D721Med (cell line): ENCODE data around the gene RIMS4.
A peak's percentile ranks its signal among the peaks of the same experiment; 100 is the strongest.

Experiments
- DNase-seq: peaks from one replicate; pipeline ENCODE4 v3.0.0; 2011; ENCODE audit warnings: low spot score; ENCODE audit not compliant: insufficient read length
- FAIRE-seq: peaks from 2 replicates; lab custom pipeline; 2011; peaks lifted over from hg19 to GRCh38; lab: Jason Lieb, UNC
- CTCF ChIP-seq: IDR thresholded peaks from 2 replicates; pipeline ENCODE4 v1.5.1; 2012; ENCODE audit warnings: mild to moderate bottlenecking, control low read depth; ENCODE audit not compliant: insufficient read depth; ENCODE audit errors: missing control alignments

Gene RIMS4

GRCh38 chr20:44743080-44743701 is 67.2 kb downstream of the RIMS4 start:
- DNase-seq (no peak), FAIRE-seq (no peak)
- no peak for TF ChIP-seq CTCF

GRCh38 chr20:44742304-44743079 is 67.9 kb downstream of the RIMS4 start:
- no peak for TF ChIP-seq CTCF
- FAIRE-seq: no peak
- no peak for DNase-seq

DNA sequence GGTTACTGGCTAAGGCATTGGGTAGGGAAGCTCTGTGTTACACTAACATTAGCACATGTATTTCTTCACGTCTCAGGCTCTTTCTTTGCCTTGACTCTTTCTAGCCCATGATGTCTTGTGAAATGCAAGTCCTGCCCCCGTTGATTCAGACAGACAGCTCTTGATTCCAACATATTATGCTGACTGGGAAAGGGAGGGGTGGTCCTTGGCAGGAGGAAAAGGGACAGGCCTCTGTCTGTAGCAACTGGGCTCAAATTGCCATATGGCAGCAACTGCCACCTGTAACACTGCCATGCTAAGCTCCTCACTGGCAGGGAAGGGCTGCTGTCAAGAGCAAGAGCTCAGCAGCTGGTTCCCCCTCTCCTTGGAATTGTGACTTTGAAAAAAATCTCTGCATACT is 70.4 kb downstream of the RIMS4 start:
- no peak for TF ChIP-seq CTCF
- DNase-seq (no peak), FAIRE-seq (no peak)

DNA sequence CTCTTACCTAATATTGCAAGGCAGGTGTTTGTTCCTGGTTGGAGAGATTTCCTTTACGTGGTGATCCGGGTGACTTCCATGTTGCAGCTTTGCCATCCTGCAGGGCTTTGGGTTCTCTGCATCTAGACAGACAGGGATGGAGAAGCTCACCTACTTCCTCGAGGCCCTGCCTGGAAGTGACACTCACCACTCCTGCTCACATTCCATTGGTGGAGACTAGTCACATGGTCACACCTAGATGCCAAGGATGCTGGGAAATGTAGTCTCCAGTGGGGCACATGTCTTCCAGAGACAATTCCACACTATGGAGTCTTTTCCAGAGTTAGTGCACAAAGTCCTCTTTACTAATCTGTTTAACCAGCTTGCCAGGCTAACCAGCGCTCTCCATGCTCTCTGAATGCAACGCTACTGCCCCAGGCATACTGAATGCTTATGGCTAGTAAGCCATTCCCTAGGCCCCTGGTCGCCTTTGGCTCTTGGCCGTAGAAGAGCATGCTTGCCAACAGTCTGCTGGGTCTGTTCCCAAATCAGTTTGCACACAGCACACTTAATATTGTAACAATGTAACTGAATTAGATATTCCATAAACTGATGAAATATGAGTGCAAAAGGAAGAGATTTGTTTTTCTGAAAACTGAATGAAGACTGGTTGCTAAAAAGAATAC is 71.4 kb downstream of the RIMS4 start:
- DNase-seq: peak; percentile 81
- TF ChIP-seq CTCF: no peak
- no peak for FAIRE-seq

- DNase-seq (no peak), FAIRE-seq (no peak)
- TF ChIP-seq CTCF: no peak
These were observed 73.2 kb downstream of the RIMS4 start for GRCh38 chr20:44737116-44737515.

DNA sequence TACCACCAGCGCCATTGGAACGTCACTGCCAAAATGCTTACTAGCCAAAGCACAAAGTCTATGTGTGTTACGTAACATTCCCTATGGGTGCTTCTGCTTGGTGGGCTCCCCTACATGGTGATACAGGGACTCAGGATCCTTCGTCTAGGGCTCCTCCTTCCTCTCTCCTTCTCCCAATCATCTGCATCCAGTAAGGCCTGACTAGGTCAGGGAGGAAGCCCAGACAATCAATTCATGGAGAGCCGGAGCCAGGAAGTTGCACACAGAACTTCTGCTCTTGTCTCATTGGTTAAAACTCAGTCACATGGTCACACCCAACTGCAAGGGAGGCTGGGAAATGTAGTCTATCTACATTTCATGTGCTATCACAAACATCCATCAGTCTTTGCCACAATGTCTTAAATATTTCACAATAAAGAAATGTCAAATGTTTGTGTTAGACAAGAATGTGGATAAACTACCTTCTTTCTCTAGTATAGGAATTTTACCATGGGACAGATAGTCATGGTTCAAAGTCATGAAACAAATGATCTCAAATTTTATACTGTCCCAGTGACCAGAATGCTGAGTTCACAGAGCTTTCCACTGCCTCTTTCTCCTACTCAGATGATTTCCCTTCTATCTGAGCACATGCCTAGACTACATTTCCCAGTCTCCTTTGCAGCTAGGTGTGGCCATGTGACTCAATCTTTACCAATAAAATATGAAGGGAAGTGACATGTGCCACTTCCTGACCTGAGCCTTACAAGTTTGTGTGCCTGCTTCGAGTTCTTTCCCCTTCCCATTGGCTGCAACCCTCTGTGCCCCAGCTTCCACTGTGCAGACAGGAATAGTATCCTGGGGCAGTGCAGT is 74.0 kb downstream of the RIMS4 start:
- TF ChIP-seq CTCF: no peak
- DNase-seq: no peak
- FAIRE-seq: no peak
